A172 (cell line): ENCODE results near the gene CNTN4. TPM values are rescaled to one million over a fixed set of nuclear protein-coding genes. Genes with fewer than 3 reads are reported as not detected.
"Not testable (repeated sequence)": the region's sequence is repeated elsewhere in the genome, so short reads cannot be mapped to it uniquely, and the experiment has no call there.

ENCODE experiments used
- DNase-seq: peaks from one replicate; pipeline ENCODE4 v3.0.0-alpha.2; 2015; ENCODE audit warnings: low spot score
- total RNA-seq: library from RNA; depleted of rRNA; stranded (reverse); fragments of >200 nt; shearing (Covaris generic); gene quantifications from 2 replicates; pipeline ENCODE4 v1.2.3, GENCODE V29; 2014; rRNA removed

The CNTN4 gene
- not detected in 2 replicates for total RNA-seq

- DNase-seq, result no peak
These were observed at the start of gene CNTN4 for GRCh38 chr3:2098398-2099027. TSS of gene CNTN4 (plus strand) at chr3:2098866.

- no peak for DNase-seq
These were observed 37.3 kb upstream of the CNTN4 start for GRCh38 chr3:2061360-2061759.

GRCh38 chr3:2071531-2071930, 27.1 kb upstream of the CNTN4 start:
- DNase-seq, result no peak

GRCh38 chr3:2078821-2079220, 19.8 kb upstream of the CNTN4 start:
- no peak for DNase-seq

- no peak for DNase-seq
These were observed 15.7 kb upstream of the CNTN4 start for GRCh38 chr3:2082871-2083480.

GRCh38 chr3:2083558-2083957, 15.1 kb upstream of the CNTN4 start:
- DNase-seq, result not testable (repeated sequence)

- DNase-seq, result no peak
These were observed 8.4 kb upstream of the CNTN4 start for GRCh38 chr3:2090095-2090911.

- no peak for DNase-seq
These were observed 5.9 kb upstream of the CNTN4 start for GRCh38 chr3:2092758-2093157.

- no peak for DNase-seq
These were observed 3.7 kb upstream of the CNTN4 start for GRCh38 chr3:2094941-2095340.

- no peak for DNase-seq
These were observed 2.5 kb upstream of the CNTN4 start for GRCh38 chr3:2096216-2096615.

- no peak for DNase-seq
These were observed 950 bp upstream of the CNTN4 start for GRCh38 chr3:2097641-2098191.

- no peak for DNase-seq
These were observed 484 bp downstream of the CNTN4 start for GRCh38 chr3:2099028-2099671.

- DNase-seq, result no peak
These were observed 1.1 kb downstream of the CNTN4 start for GRCh38 chr3:2099779-2100191.

- no peak for DNase-seq
These were observed 7.8 kb downstream of the CNTN4 start for GRCh38 chr3:2106438-2106837.

GRCh38 chr3:2110597-2111117, 12.0 kb downstream of the CNTN4 start:
- no peak for DNase-seq

GRCh38 chr3:2114617-2115275, 16.1 kb downstream of the CNTN4 start:
- no peak for DNase-seq

GRCh38 chr3:2130726-2131125, 32.1 kb downstream of the CNTN4 start:
- DNase-seq, result no peak

- no peak for DNase-seq
These were observed 34.5 kb downstream of the CNTN4 start for GRCh38 chr3:2133146-2133545.

GRCh38 chr3:2137651-2138050, 39.0 kb downstream of the CNTN4 start:
- DNase-seq, result no peak

- DNase-seq, result no peak
These were observed 42.8 kb downstream of the CNTN4 start for GRCh38 chr3:2141482-2141881.
